Tibial nerve (tissue), 4 donors: ENCODE measurements around the gene GDAP1L1.

ENCODE experiments used
- CTCF ChIP-seq, 5 experiments: fragments of 200-600 bp in 3 of 5; fragments of 450-650 bp in 2 of 5; sonication (generic) in 3 of 5; IDR thresholded peaks; one replicate each; pipeline ENCODE4 v1.5.1; 2016 to 2019; ENCODE audit warnings: antibody characterized with exemption in 5 of 5, mild to moderate bottlenecking in 3 of 5, moderate library complexity in 2 of 5
- EP300 ChIP-seq, 2 donors: sonication (generic); formaldehyde crosslinking; IDR thresholded peaks; one replicate each; pipeline ENCODE4 v1.6.1; 2017; ENCODE audit warnings: antibody characterized with exemption in 2 of 2, mild to moderate bottlenecking in 1 of 2
- POLR2A ChIP-seq, 2 donors: fragments of 450-650 bp; IDR thresholded peaks; one replicate each; pipeline ENCODE4 v1.6.1; 2017; ENCODE audit warnings: antibody characterized with exemption in 2 of 2, mild to moderate bottlenecking in 2 of 2, moderate library complexity in 2 of 2

GRCh38 chr20:44309763-44310663 lies 62.9 kb downstream of the GDAP1L1 start:
- TF ChIP-seq CTCF (IDR thresholded peaks at IDR 0.05), result no peak
- TF ChIP-seq EP300 (IDR thresholded peaks at IDR 0.05), result no peak
- no peak for TF ChIP-seq POLR2A (IDR thresholded peaks at IDR 0.05)
